Measurements from ENCODE around the gene SNAI3.

GRCh38 chr16:88640039-88640495 lies 46.2 kb downstream of the SNAI3 start:
- TF ChIP-seq CTCF (IDR thresholded peaks at IDR 0.05 in 8 of 11, conservative IDR thresholded peaks at IDR 0.05 in 3 of 11) (no peak), POLR2A (IDR thresholded peaks at IDR 0.05) (no peak)

All from spleen (tissue), 7 donors.